LHCN-M2 (cell line): Measurements from ENCODE around the gene ZBTB49. TPM values are rescaled to one million over a fixed set of nuclear protein-coding genes. Genes with fewer than 3 reads are reported as not detected.
A peak's percentile ranks its signal among the peaks of the same experiment; 100 is the strongest.

ENCODE experiments used
- DNase-seq: peaks from one replicate; pipeline ENCODE4 v3.0.0-alpha.2; 2012; ENCODE audit warnings: low read depth
- total RNA-seq: library from RNA; depleted of rRNA; stranded (reverse); fragments of >200 nt; gene quantifications from 2 replicates; pipeline ENCODE4 v1.2.3, GENCODE V29; 2014

ZBTB49 gene
- total RNA-seq, 1 experiment from 2014 or later: 2.9 TPM

DNA sequence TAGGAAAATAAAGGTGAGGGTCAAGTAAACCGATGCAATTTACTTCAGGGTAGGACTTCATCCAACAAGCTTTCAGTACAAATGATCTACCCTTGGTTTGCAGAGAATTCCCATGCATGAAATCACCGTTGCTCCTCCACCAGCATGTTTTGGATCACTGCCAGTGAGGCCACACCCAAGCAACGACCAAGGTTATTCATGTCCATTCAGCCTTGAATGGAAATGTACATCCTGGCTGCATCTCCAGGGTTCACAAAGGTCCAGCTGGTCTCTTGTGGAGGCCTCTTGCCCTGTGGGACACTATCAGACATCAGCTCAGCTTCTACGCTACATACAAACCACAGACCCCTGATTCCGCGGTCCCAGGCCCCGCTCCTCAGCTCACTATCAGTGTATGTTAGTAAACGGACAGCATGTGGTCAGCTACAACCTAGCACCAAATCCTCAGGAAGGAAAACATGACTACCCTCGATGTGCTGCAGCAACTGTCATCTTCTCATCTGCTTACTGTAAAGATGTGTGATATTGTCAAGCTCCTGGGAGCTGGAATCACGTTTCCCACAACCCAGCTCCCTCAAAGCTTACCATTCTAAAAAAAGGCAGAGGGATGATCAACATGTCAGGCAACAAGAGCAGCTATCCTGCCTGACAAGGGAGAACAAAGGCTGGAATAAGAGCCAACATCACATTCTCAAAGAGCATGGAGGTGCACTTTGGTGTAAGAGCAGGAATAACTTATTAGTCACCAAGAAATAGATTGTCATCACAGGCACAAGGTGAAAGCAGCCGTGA is 5.0 kb upstream of the ZBTB49 start:
- no peak for DNase-seq

DNA sequence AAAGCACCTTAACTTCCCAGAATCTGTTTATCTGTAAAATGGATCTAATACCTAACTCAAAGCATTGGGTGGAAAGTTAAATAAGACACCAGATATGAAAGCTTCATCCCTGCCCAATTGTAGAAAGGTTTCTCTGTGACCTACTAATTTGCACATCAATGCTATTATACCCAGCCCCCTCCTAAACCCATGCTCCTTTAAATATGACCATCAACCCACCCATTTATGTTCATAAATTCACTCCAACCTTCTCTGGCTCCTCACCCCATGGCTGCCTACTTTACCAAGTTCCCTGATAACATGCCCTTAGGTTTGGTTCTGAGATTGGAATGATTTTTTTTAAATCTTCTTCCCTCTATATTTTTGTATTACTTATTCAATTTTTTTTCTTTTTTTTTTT is 2.0 kb upstream of the ZBTB49 start:
- no peak for DNase-seq

- no peak for DNase-seq
These were observed 996 bp upstream of the ZBTB49 start for GRCh38 chr4:4289055-4289454.

DNA sequence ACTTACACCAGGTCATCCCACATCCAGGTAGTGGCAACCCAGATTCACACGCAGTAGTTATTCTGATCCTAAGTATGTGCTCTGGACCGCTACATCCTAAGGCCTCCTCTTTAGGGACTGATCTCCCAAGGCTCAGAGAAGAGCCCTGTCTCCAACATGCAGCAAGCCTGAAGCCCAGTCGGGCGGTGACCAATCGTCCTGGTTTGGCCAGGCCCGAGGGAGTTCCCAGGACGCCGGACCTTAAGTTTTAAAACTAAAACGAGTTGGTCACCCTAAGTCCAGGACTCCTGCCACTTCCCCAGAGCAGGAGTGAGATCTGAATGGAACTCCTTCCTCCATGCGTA is 482 bp upstream of the ZBTB49 start:
- no peak for DNase-seq

DNA sequence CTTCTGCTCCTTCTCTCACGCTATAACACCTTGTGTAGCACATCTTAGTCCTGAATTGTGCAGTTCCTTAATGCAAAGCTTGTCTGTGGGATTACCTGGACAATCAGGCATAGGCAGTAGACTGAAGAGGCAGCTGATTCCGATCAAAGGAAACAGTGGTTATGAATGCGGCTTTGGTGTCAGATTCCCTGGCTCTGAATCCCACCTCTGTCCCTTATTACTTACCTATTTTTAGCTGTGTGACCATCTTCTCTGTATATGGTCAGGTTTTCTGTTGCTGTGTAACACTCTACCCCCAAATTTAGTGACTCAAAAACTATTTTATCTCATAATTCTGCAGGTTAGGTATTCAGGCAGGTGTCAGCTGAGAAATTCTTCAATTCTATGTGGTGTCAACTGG is 3.2 kb downstream of the ZBTB49 start:
- no peak for DNase-seq

GRCh38 chr4:4296283-4296846 is 6.3 kb downstream of the ZBTB49 start:
- no peak for DNase-seq

DNA sequence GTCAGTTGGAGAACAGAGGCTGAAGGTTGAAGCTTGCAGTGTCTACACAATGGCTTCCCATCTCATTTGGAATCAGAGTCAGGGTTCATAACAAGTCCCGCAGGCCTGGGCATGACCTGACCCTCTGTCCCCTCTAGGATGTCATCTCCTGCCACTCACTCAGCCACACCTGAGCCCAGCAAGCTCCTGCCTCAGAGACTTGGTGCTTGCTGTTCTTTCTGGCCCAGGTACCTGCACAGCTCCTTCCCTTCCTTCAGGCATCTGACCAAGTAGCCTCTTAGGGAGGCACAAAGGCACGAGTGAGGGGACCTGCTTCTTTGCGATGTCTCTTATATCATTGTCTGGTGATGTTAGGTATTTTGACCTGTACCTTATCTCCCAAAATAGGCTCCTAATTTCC is 9.0 kb downstream of the ZBTB49 start:
- DNase-seq: no peak

- no peak for DNase-seq
These were observed 11.9 kb downstream of the ZBTB49 start for GRCh38 chr4:4302001-4302400.

DNA sequence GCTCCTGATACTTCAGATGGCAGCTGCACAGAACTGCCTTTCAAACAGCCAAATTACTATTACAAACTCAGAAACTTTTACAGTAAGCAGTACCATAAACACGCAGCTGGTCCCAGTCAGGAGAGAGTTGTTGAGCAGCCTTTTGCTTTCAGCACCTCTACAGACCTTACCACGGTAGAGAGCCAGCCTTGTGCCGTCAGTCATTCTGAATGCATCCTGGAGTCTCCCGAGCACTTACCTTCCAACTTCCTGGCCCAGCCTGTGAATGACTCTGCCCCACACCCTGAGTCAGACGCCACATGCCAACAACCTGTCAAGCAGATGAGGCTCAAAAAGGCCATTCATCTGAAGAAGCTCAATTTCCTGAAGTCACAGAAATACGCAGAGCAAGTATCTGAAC is 12.4 kb downstream of the ZBTB49 start:
- no peak for DNase-seq

- DNase-seq: no peak
These were observed 16.9 kb downstream of the ZBTB49 start for GRCh38 chr4:4306920-4307319.

- peak; percentile 96 for DNase-seq
These were observed 18.9 kb downstream of the ZBTB49 start for GRCh38 chr4:4308800-4309441.

DNA sequence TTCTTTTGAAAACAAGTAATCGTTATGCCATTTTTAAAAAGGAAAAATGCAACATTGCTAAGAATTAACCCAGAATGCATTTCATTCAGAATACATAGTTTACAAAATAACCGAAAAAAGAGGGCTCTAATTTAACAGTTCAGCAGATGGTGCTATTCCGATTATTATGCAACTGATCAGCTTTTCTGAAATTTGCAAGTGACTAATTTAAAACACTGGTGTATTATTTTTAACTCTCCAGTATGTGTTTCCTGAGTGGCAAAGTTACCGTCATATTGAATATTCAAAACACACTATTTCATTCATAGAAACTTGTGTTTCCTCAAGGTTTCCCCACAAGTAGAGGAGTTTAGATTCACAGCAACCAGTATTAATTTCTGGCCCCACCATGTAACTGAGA is 21.1 kb downstream of the ZBTB49 start:
- no peak for DNase-seq

- DNase-seq: no peak
These were observed 25.6 kb downstream of the ZBTB49 start for GRCh38 chr4:4315461-4316149.

- no peak for DNase-seq
These were observed 26.1 kb downstream of the ZBTB49 start for GRCh38 chr4:4316150-4316495.

- DNase-seq: no peak
These were observed 27.6 kb downstream of the ZBTB49 start for GRCh38 chr4:4317496-4318232.

GRCh38 chr4:4320528-4320927 is 30.5 kb downstream of the ZBTB49 start:
- no peak for DNase-seq

- DNase-seq: no peak
These were observed 31.1 kb downstream of the ZBTB49 start for GRCh38 chr4:4320951-4321714.

GRCh38 chr4:4321951-4322688 is 32.1 kb downstream of the ZBTB49 start:
- DNase-seq: no peak

DNA sequence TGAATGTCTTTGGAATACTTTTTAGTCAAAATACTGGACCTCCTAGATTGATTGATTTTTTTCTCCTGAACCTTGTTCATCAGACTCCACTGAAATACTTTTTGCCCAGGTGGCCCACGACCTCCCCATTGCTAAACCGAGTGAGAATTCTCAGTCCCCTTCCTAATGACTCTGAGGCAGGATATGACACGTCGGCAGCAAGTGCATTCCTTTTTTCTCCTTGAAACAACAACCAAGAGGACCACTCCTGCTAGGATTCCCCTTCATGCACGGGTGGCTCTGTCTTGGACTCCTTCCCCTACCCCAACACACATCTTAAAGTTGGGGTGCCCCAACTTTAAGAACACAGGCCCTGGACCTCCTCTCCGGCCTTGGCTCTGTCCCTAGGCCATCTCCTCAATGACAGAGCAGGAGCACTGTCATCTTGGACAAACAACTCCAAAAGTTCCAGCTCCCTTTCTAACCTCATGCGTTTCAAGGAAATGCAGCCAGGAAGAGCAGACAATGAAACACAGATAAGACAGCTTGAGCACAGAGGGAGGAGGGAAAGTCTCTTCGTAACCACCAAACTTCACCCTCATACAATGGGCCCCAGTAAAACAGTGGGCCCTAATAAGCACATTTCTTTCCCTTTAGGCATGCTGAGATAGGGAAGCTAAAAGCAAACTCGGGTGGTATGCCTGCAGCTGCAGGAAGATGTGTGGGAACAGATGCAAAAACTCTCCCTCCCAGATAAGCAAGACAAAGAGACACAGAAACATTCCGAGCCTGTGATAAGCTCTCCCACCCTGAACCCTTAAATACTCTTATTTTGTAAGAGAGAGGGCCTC is 33.9 kb downstream of the ZBTB49 start:
- DNase-seq: peak; percentile 8

- DNase-seq: no peak
These were observed 35.3 kb downstream of the ZBTB49 start for GRCh38 chr4:4325321-4325720.
